Pancreas (tissue), 10 donors: ENCODE measurements around the gene TMEM63C. TPM values are rescaled to one million over a fixed set of nuclear protein-coding genes. Genes with fewer than 3 reads are reported as not detected.
A peak's percentile ranks its signal among the peaks of the same experiment; 100 is the strongest.

Experiments
- ATAC-seq, 4 donors: fragments of 200-7000 bp; cut with Tn5 transposase; one replicate each; pipeline versions ENCODE4 v1.8.0 to v1.9.1; 2020; ENCODE audit warnings: mild to moderate bottlenecking in 4 of 4, moderate library complexity in 4 of 4
- DNase-seq, 6 donors: peaks; one replicate each; pipeline ENCODE4 v3.0.0-alpha.2; 2020
- FAIRE-seq: peaks from 2 replicates; lab custom pipeline; 2012; peaks lifted over from hg19 to GRCh38; lab: Jason Lieb, UNC
- H3K27ac ChIP-seq, 4 donors: fragments of 200-600 bp; sonication (generic); 1 replicate in 3 of 4; 2 replicates in 1 of 4; pipeline versions ENCODE4 v1.5.0 to v1.8.0; 2020
- H3K27me3 ChIP-seq, 4 donors: fragments of 200-600 bp; one replicate each; pipeline ENCODE4 v1.8.0; 2021
- H3K36me3 ChIP-seq, 3 donors: fragments of 200-600 bp; sonication (generic) in 1 of 3; one replicate each; pipeline versions ENCODE4 v1.5.0 to v1.8.0; 2020 to 2021
- H3K4me1 ChIP-seq, 3 donors: fragments of 200-600 bp; one replicate each; pipeline ENCODE4 v1.8.0; 2021
- H3K4me3 ChIP-seq, 4 donors: fragments of 200-600 bp; sonication (generic) in 2 of 4; one replicate each; pipeline versions ENCODE4 v1.5.0 to v1.8.0; 2020 to 2021
- H3K9me3 ChIP-seq, 4 donors: fragments of 200-600 bp; one replicate each; pipeline ENCODE4 v1.8.0; 2021
- WGBS, 2 donors: extraction: QIAGEN DNeasy Blood & Tissue Kit; methylation state at CpG; one replicate each; pipeline ENCODE4 v1.1.7; 2013; 5-methylcytosine and 5-hydroxymethylcytosine counted together
- intact Hi-C, 3 donors: fragments of 100-400 bp; cut with DNase I; formaldehyde crosslinking; loops; one replicate each; pipeline versions ENCODE4 v1.11.1 to v1.14.2; 2022
- polyA plus RNA-seq, 2 donors: library from polyadenylated mRNA; stranded (reverse); fragments of 200-250 nt; gene quantifications; one replicate each; pipeline ENCODE4 v1.2.3, GENCODE V29; 2013
- total RNA-seq, 6 donors: library from RNA; stranded (reverse); fragmentation: NEBNext Ultra II Directional in 4 of 6; extraction: Animal tissue kit (Norgen Biotek cat#: 25700) in 4 of 6; gene quantifications; one replicate each; pipeline versions ENCODE4 v1.2.1 to v1.2.4, GENCODE V29; 2021 to 2023
- TF ChIP-seq, protein P1 (sequence below), 4 donors: fragments of 200-600 bp; sonication (generic) in 3 of 4; IDR thresholded peaks; one replicate each; pipeline versions ENCODE4 v1.5.0 to v1.8.0; 2021; ENCODE audit warnings: antibody characterized with exemption in 4 of 4
- donor health status: healthy with polysubstance abuse.
- donor health status: DM: no; HTN: no; CAD: no; lungs with moderate emphysema.
- donor health status: DM: no; HTN: no; CAD: no.
- donor health status: control.
- donor health status: control.
- donor health status: Bipolar disorder and iron deficiency.
- donor health status: DM: yes; HTN: yes; CAD: no.
- donor health status: DM: no; HTN: no; CAD: no.
- donor health status: DM: no; HTN: no; CAD: no.
- donor health status: DM: yes; HTN: yes; CAD: no.

Gene TMEM63C
- total RNA-seq (1 to 10 TPM; 2.8 to 6.8 (median 3.3) TPM), polyA plus RNA-seq (10 to 100 TPM in 1 of 2 donors, 1 to 10 TPM in 1; 5.4 to 10.6 TPM)

DNA sequence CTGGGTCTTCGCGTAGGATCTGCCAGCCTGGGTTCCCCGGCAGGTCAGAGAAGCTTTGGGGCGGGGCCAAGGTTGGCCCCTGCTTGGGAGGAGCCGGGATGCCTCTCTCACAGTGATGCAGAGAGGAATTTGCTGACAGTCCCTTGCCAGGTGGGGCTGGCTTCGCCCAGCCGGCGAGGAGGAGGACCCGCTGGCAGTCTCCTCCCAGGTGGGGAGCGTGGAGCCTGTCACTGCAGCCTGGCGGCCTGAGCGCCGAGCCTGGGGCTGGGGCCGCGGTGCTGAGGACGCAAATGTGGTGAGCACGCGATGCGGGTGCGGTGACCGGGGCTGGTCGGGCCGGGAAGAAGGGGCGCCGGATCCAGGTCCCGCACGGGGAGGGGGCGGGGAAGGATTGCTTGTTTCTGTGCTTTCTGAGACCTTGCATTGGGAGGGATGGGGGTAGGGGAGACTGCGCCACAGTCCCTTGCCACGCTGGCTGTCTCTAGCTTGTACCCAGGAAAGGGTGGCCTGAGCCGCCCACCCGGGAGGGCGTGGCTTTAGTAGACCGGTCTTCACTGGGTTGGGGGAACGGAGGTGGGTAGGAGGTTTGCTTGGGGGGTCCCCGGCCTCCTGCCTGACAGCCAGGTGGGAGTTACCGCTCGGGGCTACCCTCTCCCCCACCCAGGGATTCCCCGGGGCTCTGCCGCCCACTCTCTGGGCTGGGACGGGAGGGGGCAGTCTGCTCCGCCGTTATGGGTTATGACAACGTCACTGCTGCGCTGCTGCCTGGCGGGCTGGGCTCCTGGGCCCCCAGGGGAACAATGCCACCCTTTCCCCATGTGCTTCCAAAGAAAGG lies at the start of gene TMEM63C:
Gene TMEM63C, plus strand, starts transcription at position 196 of the 835 bp plus-strand sequence. CDS start 37,016 bp downstream, outside the sequence.
- Histone ChIP-seq H3K27me3 (no peaks in the 10 kb centered on the region), H3K36me3 (no peaks in the 10 kb centered on the region), H3K4me3 (peak within 1 kb of the TSS; percentile 29 to 54 (median 38)), H3K9me3 (no peaks in the 10 kb centered on the region), H3K4me1 (peaks cover 0 to 3% (median 0%) of the 10 kb centered on the region in 3 donors), H3K27ac (no peak within 1 kb of the TSS)
- WGBS, 2 donors = 1% methylated on average over 36 to 46 of the region's 46 CpGs
- intact Hi-C loops = no loop called here
- TF ChIP-seq, protein P1, sequence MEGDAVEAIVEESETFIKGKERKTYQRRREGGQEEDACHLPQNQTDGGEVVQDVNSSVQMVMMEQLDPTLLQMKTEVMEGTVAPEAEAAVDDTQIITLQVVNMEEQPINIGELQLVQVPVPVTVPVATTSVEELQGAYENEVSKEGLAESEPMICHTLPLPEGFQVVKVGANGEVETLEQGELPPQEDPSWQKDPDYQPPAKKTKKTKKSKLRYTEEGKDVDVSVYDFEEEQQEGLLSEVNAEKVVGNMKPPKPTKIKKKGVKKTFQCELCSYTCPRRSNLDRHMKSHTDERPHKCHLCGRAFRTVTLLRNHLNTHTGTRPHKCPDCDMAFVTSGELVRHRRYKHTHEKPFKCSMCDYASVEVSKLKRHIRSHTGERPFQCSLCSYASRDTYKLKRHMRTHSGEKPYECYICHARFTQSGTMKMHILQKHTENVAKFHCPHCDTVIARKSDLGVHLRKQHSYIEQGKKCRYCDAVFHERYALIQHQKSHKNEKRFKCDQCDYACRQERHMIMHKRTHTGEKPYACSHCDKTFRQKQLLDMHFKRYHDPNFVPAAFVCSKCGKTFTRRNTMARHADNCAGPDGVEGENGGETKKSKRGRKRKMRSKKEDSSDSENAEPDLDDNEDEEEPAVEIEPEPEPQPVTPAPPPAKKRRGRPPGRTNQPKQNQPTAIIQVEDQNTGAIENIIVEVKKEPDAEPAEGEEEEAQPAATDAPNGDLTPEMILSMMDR (IDR thresholded peaks at IDR 0.05) = no peak
- FAIRE-seq (no peak), ATAC-seq (peak; percentile 95 to 97 (median 95)), DNase-seq (peak; percentile 63 to 88 (median 78))

DNA sequence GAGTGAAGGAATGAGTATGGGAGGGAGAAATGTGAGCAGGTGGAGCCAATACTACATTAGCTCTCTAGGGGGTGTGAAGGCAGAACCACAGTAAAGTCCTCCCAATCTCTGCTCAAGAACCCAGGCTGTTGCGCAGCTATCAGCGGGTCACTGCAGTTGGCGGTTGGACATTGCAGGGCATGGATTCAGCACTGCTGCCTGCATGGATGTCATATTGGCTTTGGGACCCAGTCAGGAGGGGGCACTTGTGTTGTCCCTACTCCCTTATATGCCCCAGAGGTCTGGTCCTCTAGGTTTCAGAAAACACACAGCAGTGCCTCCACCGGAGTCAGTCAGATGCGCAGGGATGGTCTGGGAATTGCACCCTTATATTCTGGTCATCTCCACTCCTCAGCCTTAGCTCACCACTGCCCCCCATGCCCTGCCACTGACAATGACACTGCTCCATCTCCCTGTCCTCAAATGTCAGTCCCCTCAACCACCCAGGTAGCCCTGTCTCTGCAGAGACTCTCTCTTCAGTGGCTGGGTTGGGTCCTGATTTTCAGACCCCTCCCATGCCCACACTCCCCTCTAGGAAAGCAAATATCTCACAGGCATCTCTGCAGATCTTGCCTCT lies 49.6 kb upstream of the TMEM63C start:
- ATAC-seq = no peak
- Histone ChIP-seq H3K4me1 (no peaks in the 10 kb centered on the region), H3K27ac (no peak overlapping the region), H3K4me3 (no peak overlapping the region), H3K9me3 (no peaks in the 10 kb centered on the region), H3K27me3 (peaks cover 0 to 15% (median 0%) of the 10 kb centered on the region in 4 donors), H3K36me3 (no peaks in the 10 kb centered on the region)
- intact Hi-C loops = no loop called here
- no peak for FAIRE-seq
- TF ChIP-seq, protein P1 (IDR thresholded peaks at IDR 0.05) = no peak
- 77 to 93% methylated on average over 5 of the region's 5 CpGs for WGBS, 2 donors
- no peak for DNase-seq

DNA sequence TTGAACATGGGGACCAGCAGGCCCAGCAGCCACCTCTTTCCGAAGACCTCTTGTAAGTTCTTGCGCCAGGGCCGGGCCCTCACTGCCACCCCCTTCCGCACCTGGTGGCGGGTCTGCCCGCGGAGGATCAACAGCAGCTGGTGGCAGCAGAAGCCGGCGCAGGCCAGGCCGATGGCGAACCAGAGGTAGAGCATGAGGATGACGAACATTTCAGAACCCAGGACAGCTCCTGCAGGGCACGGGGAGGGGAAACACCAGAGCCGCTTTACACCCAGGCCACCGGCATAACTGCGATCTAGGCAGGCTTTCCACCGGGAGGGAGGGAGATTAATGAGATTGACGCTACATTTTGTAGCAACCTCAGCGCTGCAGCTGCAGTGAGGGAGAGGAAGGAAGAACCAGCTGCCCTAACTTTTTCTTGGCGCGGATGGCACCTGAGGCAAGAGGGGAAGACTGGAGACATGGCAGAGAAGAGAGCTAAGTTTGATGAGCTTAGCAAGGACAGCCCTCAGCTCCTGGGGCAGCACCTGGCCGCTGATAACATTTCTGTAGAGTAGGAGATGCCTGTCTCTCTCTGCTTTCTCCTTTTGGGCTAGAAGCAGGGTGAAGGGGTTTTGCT lies 47.8 kb upstream of the TMEM63C start:
- WGBS, 2 donors = 6 to 8% methylated on average over 22 of the region's 22 CpGs
- no peak for FAIRE-seq
- Histone ChIP-seq H3K4me1 (no peaks in the 10 kb centered on the region), H3K4me3 (no peak overlapping the region), H3K27me3 (peaks cover 0 to 16% (median 1%) of the 10 kb centered on the region in 4 donors), H3K9me3 (no peaks in the 10 kb centered on the region), H3K36me3 (no peaks in the 10 kb centered on the region), H3K27ac (no peak overlapping the region)
- DNase-seq = peak; percentile 58 to 83 (median 70)
- intact Hi-C loops = no loop called here
- TF ChIP-seq, protein P1 (IDR thresholded peaks at IDR 0.05) = no peak
- peak; percentile 86 to 99 (median 93) for ATAC-seq

- no peak for FAIRE-seq
- ATAC-seq = no peak
- Histone ChIP-seq H3K9me3 (no peaks in the 10 kb centered on the region), H3K27me3 (peaks cover 0 to 30% (median 4%) of the 10 kb centered on the region in 4 donors), H3K27ac (no peak overlapping the region), H3K4me1 (peaks cover 0 to 13% (median 3%) of the 10 kb centered on the region in 3 donors), H3K4me3 (no peak overlapping the region), H3K36me3 (no peaks in the 10 kb centered on the region)
- intact Hi-C loops = no loop called here
- peak in 1 of 6 donors; percentile 19 for DNase-seq
- WGBS, 2 donors = 63 to 74% methylated on average over 15 of the region's 15 CpGs
- TF ChIP-seq, protein P1 (IDR thresholded peaks at IDR 0.05) = no peak
Observed at GRCh38 chr14:77139022-77139421, 42.6 kb upstream of the TMEM63C start.
